A549 (cell line): ENCODE data around the gene TMOD1.

Experiments
- CBX8 ChIP-seq: fragments of 200-600 bp; sonication (generic); IDR thresholded peaks from 2 replicates; pipeline ENCODE4 v1.6.1; 2016
- EP300 ChIP-seq, 2 experiments: fragments of >200 bp; sonication (Bioruptor Twin); formaldehyde crosslinking; IDR thresholded peaks; 2 replicates in 1 of 2; 3 replicates in 1 of 2; pipeline ENCODE4 v1.6.1; 2016 to 2017
- HDAC2 ChIP-seq: fragments of 200-600 bp; sonication (generic); IDR thresholded peaks from 2 replicates; pipeline ENCODE4 v1.6.1; 2016
- MYC ChIP-seq: IDR thresholded peaks from 2 replicates; pipeline ENCODE4 v1.6.1; 2012; ENCODE audit warnings: mild to moderate bottlenecking, inconsistent platforms, low read length, improper control_type of control experiment, borderline replicate concordance
- NR3C1 ChIP-seq: fragments of >200 bp; sonication (Bioruptor Twin); formaldehyde crosslinking; IDR thresholded peaks from 3 replicates; pipeline ENCODE4 v1.6.1; 2017
- POLR2A ChIP-seq: IDR thresholded peaks from 2 replicates; pipeline ENCODE4 v1.6.1; 2012; ENCODE audit warnings: mild to moderate bottlenecking, low read length
- RNF2 ChIP-seq: fragments of 200-600 bp; sonication (generic); IDR thresholded peaks from 2 replicates; pipeline ENCODE4 v1.6.1; 2016; ENCODE audit warnings: low read depth, mild to moderate bottlenecking, antibody characterized with exemption, moderate library complexity, borderline replicate concordance
- TF ChIP-seq, protein P1 (sequence below): fragments of >200 bp; sonication (Bioruptor Twin); formaldehyde crosslinking; IDR thresholded peaks from 3 replicates; pipeline ENCODE4 v1.5.1; 2016

DNA sequence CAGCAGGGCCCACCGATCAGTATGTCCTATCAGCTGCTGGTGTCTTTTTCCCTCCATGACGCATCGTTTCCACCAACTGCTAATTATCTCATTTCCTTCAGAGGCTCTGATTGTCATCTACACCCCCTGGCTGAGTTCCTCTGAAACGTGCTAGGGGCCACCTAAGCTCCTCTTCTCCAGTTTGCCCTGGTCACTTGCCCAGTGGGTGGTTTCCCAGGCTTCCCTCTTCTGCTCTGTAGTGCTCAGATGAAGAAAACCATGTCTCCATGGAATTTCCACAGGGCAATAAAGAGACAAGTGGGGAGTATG is 66.4 kb downstream of the TMOD1 start:
- no peak for TF ChIP-seq POLR2A
- TF ChIP-seq CBX8, result no peak
- no peak for TF ChIP-seq EP300 (IDR thresholded peaks at IDR 0.05)
- TF ChIP-seq, protein P1, sequence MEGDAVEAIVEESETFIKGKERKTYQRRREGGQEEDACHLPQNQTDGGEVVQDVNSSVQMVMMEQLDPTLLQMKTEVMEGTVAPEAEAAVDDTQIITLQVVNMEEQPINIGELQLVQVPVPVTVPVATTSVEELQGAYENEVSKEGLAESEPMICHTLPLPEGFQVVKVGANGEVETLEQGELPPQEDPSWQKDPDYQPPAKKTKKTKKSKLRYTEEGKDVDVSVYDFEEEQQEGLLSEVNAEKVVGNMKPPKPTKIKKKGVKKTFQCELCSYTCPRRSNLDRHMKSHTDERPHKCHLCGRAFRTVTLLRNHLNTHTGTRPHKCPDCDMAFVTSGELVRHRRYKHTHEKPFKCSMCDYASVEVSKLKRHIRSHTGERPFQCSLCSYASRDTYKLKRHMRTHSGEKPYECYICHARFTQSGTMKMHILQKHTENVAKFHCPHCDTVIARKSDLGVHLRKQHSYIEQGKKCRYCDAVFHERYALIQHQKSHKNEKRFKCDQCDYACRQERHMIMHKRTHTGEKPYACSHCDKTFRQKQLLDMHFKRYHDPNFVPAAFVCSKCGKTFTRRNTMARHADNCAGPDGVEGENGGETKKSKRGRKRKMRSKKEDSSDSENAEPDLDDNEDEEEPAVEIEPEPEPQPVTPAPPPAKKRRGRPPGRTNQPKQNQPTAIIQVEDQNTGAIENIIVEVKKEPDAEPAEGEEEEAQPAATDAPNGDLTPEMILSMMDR, result no peak
- TF ChIP-seq HDAC2, result no peak
- TF ChIP-seq MYC, result no peak
- no peak for TF ChIP-seq NR3C1
- TF ChIP-seq RNF2, result no peak
